K562 (cell line): ENCODE data around the gene SLC16A10. TPM values are rescaled to one million over a fixed set of nuclear protein-coding genes. Genes with fewer than 3 reads are reported as not detected.

Source experiments
- ATAC-seq: fragments of 200-7000 bp; cut with Tn5 transposase; 3 replicates; pipeline ENCODE4 v1.9.1; 2020; ENCODE audit warnings: moderate library complexity
- BruUV-seq: library from RNA; stranded (reverse); fragments of 400-500 nt; replicated peaks from 2 replicates; lab custom pipeline; 2021; lab: Mats Ljungman, UMichigan
- CTCF ChIA-PET: fragments of 300-600 bp; formaldehyde crosslinking; extraction: SDS; loops from one replicate; lab custom pipeline; 2021; ENCODE audit warnings: low intra/inter-chr PET ratio; lab: Yijun Ruan, JAX
- POLR2A ChIA-PET: fragments of 300-600, 350-650 bp; sonication (Branson Sonifier 250); formaldehyde crosslinking; extraction: SDS; loops from one replicate; lab custom pipeline; 2021; ENCODE audit warnings: antibody characterized with exemption, inconsistent platforms; lab: Yijun Ruan, JAX
- DNase-seq, 4 experiments: peaks; one replicate each; pipeline versions ENCODE4 v3.0.0 to v3.0.0-alpha.2; 2011 to 2018; ENCODE audit warnings: low spot score in 3 of 4, mixed read lengths in 3 of 4; ENCODE audit errors: extremely low read depth in 1 of 4
- FAIRE-seq: peaks from 2 replicates; lab custom pipeline; 2011; peaks lifted over from hg19 to GRCh38; lab: Jason Lieb, UNC
- H2AFZ ChIP-seq: 2 replicates; pipeline ENCODE4 v1.6.0; 2011; ENCODE audit warnings: low read depth, low read length, control low read depth, inconsistent platforms
- H3K27ac ChIP-seq: fragments of 200-600 bp; 3 replicates; pipeline ENCODE4 v1.8.0; 2011; ENCODE audit warnings: low read depth, mild to moderate bottlenecking, control low read depth, inconsistent platforms, low read length, moderate library complexity, mixed read lengths; ENCODE audit errors: extremely low read depth
- H3K27me3 ChIP-seq, 2 experiments: fragments of 300-600 bp in 1 of 2; 2 replicates in 1 of 2; 3 replicates in 1 of 2; pipeline versions ENCODE4 v1.6.0 to v1.8.0; 2011; ENCODE audit warnings: inconsistent platforms in 2 of 2, low read length in 2 of 2, mild to moderate bottlenecking in 1 of 2, mixed read lengths in 1 of 2, moderate library complexity in 1 of 2; ENCODE audit not compliant: control insufficient read depth in 2 of 2, insufficient read depth in 2 of 2
- H3K36me3 ChIP-seq: fragments of 300-600 bp; 3 replicates; pipeline ENCODE4 v1.8.0; 2011; ENCODE audit warnings: mild to moderate bottlenecking, low read length, inconsistent platforms; ENCODE audit not compliant: control insufficient read depth, insufficient read depth
- H3K4me1 ChIP-seq, 2 experiments: fragments of 200-600 bp in 1 of 2; replicated peaks in 1 of 2; 2 replicates in 1 of 2; 3 replicates in 1 of 2; pipeline versions ENCODE4 v1.5.1 to v1.8.0; 2011; ENCODE audit warnings: inconsistent platforms in 2 of 2, low read length in 2 of 2, mild to moderate bottlenecking in 1 of 2, mixed read lengths in 1 of 2, moderate library complexity in 1 of 2; ENCODE audit not compliant: control insufficient read depth in 2 of 2, insufficient read depth in 2 of 2
- H3K4me2 ChIP-seq: 2 replicates; pipeline ENCODE4 v1.6.1; 2011; ENCODE audit warnings: low read length, control low read depth, inconsistent platforms, mixed read lengths; ENCODE audit not compliant: insufficient read depth
- H3K4me3 ChIP-seq: fragments of 200-600 bp; sonication (generic), shearing (Covaris generic); 2 replicates; pipeline ENCODE4 v1.5.1; 2016; ENCODE audit warnings: control low read depth, inconsistent platforms
- H3K79me2 ChIP-seq: fragments of 200-600 bp; 3 replicates; pipeline ENCODE4 v1.8.0; 2011; ENCODE audit warnings: low read length, inconsistent platforms; ENCODE audit not compliant: control insufficient read depth, insufficient read depth
- H3K9ac ChIP-seq, 2 experiments: 2 replicates each; pipeline versions ENCODE4 v1.6.0 to v1.6.1; 2011; ENCODE audit warnings: low read depth in 2 of 2, low read length in 2 of 2, control low read depth in 1 of 2, inconsistent platforms in 1 of 2, mild to moderate bottlenecking in 1 of 2, mixed read lengths in 1 of 2; ENCODE audit not compliant: insufficient read depth in 1 of 2
- H3K9me1 ChIP-seq: one replicate; pipeline ENCODE4 v1.6.0; 2011; ENCODE audit warnings: inconsistent platforms, mild to moderate bottlenecking, low read length, moderate library complexity; ENCODE audit not compliant: control insufficient read depth, insufficient read depth
- H3K9me3 ChIP-seq: replicated peaks from 2 replicates; pipeline ENCODE4 v1.5.1; 2011; ENCODE audit warnings: low read depth, low read length, inconsistent platforms; ENCODE audit not compliant: control insufficient read depth, insufficient read depth
- H4K20me1 ChIP-seq: replicated peaks from 2 replicates; pipeline ENCODE4 v1.6.1; 2011; ENCODE audit warnings: low read length, inconsistent platforms, mixed read lengths; ENCODE audit not compliant: control insufficient read depth, insufficient read depth
- CHCHD3 ChIP-seq: fragments of 250-450 bp; sonication (Bioruptor Pico); IDR thresholded peaks from 2 replicates; pipeline ENCODE4 v2.1.2; 2022; ENCODE audit warnings: mild to moderate bottlenecking
- FOS ChIP-seq: IDR thresholded peaks from 3 replicates; pipeline ENCODE4 v1.6.1; 2011; ENCODE audit not compliant: insufficient read length; ENCODE audit errors: extremely low read depth
- HNRNPK ChIP-seq: fragments of 200-400 bp; formaldehyde crosslinking; IDR thresholded peaks from one replicate; pipeline ENCODE4 v1.6.1; 2018; ENCODE audit warnings: mild to moderate bottlenecking, low read depth, low read length; ENCODE audit not compliant: poor library complexity, severe bottlenecking
- SMAD3 ChIP-seq: fragments of 450-650 bp; formaldehyde crosslinking; conservative IDR thresholded peaks from 2 replicates; pipeline ENCODE4 v1.4.0; 2020; ENCODE audit warnings: mild to moderate bottlenecking
- SP2 ChIP-seq: IDR thresholded peaks from 2 replicates; pipeline ENCODE4 v1.6.1; 2011; ENCODE audit warnings: mild to moderate bottlenecking, low read depth, low read length, moderate library complexity; ENCODE audit not compliant: poor library complexity, severe bottlenecking; ENCODE audit errors: extremely low read depth
- SRSF3 ChIP-seq: fragments of 200-400 bp; formaldehyde crosslinking; IDR thresholded peaks from 2 replicates; pipeline ENCODE4 v1.6.1; 2016; ENCODE audit warnings: mild to moderate bottlenecking, low read length, moderate library complexity; ENCODE audit not compliant: insufficient read depth
- ZFP1 ChIP-seq: fragments of 450-650 bp; formaldehyde crosslinking; IDR thresholded peaks from 2 replicates; pipeline ENCODE4 v1.4.0; 2020; ENCODE audit warnings: mild to moderate bottlenecking, mixed read lengths
- ZNF263 ChIP-seq: sonication (generic); formaldehyde crosslinking; IDR thresholded peaks from 2 replicates; pipeline ENCODE4 v1.8.0; 2022; ENCODE audit warnings: mild to moderate bottlenecking, missing genetic modification reagents, borderline replicate concordance
- WGBS: fragments of 100-300 bp; shearing (Covaris generic); methylation state at CpG from one replicate; pipeline ENCODE4 v1.1.6; 2016; ENCODE audit warnings: low coverage, mixed read lengths; ENCODE audit not compliant: insufficient coverage; ENCODE audit errors: missing lambda C conversion rate; 5-methylcytosine and 5-hydroxymethylcytosine counted together
- in situ Hi-C: fragments of 300-500 bp; cut with MboI; formaldehyde crosslinking; loops from 4 replicates; pipeline ENCODE4 v1.15.0; 2018; ENCODE audit warnings: inconsistent platforms, mixed read lengths
- intact Hi-C: fragments of 100-400 bp; cut with micrococcal nuclease; formaldehyde crosslinking; loops from 2 replicates; pipeline ENCODE4 v1.14.2; 2022
- polyA plus RNA-seq, 8 experiments: library from polyadenylated mRNA; depleted of rRNA in 4 of 8; stranded (reverse) in 5 of 8; unstranded in 3 of 8; fragments of >200 nt; fragmentation: Nextera tagmentation in 2 of 8; fragmentation: Illumina TruSeq in 1 of 8; extraction: Ambion mirVana in 2 of 8; extraction: Trizol in 1 of 8; gene quantifications; 2 replicates each; pipeline versions ENCODE4 v1.2.1 to v1.2.3, GENCODE V29; 2011 to 2014; ENCODE audit warnings: inconsistent platforms in 1 of 8, missing spikeins in 1 of 8
- total RNA-seq, 7 experiments: library from RNA; depleted of rRNA in 6 of 7; stranded (reverse); fragments of >200 nt in 6 of 7; fragmentation: Illumina TruSeq in 2 of 7; extraction: Trizol in 2 of 7; gene quantifications; 2 replicates each; pipeline versions ENCODE4 v1.2.1 to v1.2.3, GENCODE V29; 2011 to 2021; ENCODE audit warnings: low replicate concordance in 1 of 7
- TF ChIP-seq, protein P1 (sequence below): fragments of 250-450 bp; sonication (Bioruptor Pico); IDR thresholded peaks from 2 replicates; pipeline ENCODE4 v1.5.0; 2021
- TF ChIP-seq, protein P2 (sequence below): fragments of 250-450 bp; sonication (Bioruptor Pico); IDR thresholded peaks from 2 replicates; pipeline ENCODE4 v1.8.0; 2022; ENCODE audit warnings: inconsistent platforms, mild to moderate bottlenecking, moderate library complexity, borderline replicate concordance
- TF ChIP-seq, protein P3 (sequence below): sonication (generic); formaldehyde crosslinking; IDR thresholded peaks from 2 replicates; pipeline ENCODE4 v1.8.0; 2022; ENCODE audit warnings: missing genetic modification reagents, mild to moderate bottlenecking, borderline replicate concordance
- TF ChIP-seq, protein P4 (sequence below): sonication (generic); IDR thresholded peaks from 2 replicates; pipeline ENCODE4 v1.6.1; 2016
- TF ChIP-seq, protein P5 (sequence below): sonication (generic); formaldehyde crosslinking; IDR thresholded peaks from 2 replicates; pipeline ENCODE4 v1.9.0; 2022; ENCODE audit warnings: mild to moderate bottlenecking, missing genetic modification reagents
- TF ChIP-seq, protein P6 (sequence below), 2 experiments: fragments of 450-650 bp; IDR thresholded peaks; 2 replicates each; pipeline ENCODE4 v1.6.1; 2018; ENCODE audit warnings: mild to moderate bottlenecking in 2 of 2, low read depth in 1 of 2; ENCODE audit not compliant: partially characterized antibody in 2 of 2

Gene SLC16A10
- total and polyA plus RNA-seq, 9 of the 15 experiments (the other 6 are each of a cell fraction or from before 2014, with no cell fraction given): 0.02 to 0.54 (median 0.24) TPM; not detected in 4

DNA sequence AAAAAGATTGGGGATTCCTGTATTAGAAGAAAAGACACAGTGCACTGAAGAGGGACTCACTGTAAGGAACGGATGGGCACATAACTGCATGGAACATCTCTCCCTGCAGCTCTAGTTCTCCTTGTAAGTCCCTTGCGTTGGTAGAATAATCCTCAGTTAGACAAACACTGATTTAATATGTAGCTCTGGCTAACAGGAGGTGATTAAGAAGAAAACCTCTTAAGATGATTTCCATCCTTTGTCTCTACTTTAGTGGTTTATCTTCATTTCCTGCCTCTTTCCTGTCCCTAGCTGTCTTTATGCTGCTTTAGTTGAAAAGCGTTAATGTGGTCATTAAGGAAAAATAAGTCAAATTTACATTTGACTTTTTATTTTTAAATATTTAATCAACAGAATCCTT lies 86.6 kb downstream of the SLC16A10 start:
- DNase-seq: no peak
- no peaks in the 10 kb centered on the region for H3K9me1 ChIP-seq
- 0% methylated on average over 3 of the region's 3 CpGs for WGBS
- TF ChIP-seq FOS (no peak), ZFP1 (no peak), SMAD3 (CRISPR knock-in tag) (no peak), ZNF263 (CRISPR knock-in tag) (no peak), SP2 (no peak), CHCHD3 (CRISPR knock-in tag) (no peak), SRSF3 (no peak), HNRNPK (no peak)
- TF ChIP-seq, protein P1, sequence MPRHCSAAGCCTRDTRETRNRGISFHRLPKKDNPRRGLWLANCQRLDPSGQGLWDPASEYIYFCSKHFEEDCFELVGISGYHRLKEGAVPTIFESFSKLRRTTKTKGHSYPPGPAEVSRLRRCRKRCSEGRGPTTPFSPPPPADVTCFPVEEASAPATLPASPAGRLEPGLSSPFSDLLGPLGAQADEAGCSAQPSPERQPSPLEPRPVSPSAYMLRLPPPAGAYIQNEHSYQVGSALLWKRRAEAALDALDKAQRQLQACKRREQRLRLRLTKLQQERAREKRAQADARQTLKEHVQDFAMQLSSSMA: no peak
- TF ChIP-seq, protein P2, sequence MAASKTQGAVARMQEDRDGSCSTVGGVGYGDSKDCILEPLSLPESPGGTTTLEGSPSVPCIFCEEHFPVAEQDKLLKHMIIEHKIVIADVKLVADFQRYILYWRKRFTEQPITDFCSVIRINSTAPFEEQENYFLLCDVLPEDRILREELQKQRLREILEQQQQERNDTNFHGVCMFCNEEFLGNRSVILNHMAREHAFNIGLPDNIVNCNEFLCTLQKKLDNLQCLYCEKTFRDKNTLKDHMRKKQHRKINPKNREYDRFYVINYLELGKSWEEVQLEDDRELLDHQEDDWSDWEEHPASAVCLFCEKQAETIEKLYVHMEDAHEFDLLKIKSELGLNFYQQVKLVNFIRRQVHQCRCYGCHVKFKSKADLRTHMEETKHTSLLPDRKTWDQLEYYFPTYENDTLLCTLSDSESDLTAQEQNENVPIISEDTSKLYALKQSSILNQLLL (CRISPR knock-in tag): no peak
- TF ChIP-seq, protein P3, sequence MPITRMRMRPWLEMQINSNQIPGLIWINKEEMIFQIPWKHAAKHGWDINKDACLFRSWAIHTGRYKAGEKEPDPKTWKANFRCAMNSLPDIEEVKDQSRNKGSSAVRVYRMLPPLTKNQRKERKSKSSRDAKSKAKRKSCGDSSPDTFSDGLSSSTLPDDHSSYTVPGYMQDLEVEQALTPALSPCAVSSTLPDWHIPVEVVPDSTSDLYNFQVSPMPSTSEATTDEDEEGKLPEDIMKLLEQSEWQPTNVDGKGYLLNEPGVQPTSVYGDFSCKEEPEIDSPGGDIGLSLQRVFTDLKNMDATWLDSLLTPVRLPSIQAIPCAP (CRISPR knock-in tag): no peak
- TF ChIP-seq, protein P4, sequence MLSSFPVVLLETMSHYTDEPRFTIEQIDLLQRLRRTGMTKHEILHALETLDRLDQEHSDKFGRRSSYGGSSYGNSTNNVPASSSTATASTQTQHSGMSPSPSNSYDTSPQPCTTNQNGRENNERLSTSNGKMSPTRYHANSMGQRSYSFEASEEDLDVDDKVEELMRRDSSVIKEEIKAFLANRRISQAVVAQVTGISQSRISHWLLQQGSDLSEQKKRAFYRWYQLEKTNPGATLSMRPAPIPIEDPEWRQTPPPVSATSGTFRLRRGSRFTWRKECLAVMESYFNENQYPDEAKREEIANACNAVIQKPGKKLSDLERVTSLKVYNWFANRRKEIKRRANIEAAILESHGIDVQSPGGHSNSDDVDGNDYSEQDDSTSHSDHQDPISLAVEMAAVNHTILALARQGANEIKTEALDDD: no peak
- TF ChIP-seq, protein P5, sequence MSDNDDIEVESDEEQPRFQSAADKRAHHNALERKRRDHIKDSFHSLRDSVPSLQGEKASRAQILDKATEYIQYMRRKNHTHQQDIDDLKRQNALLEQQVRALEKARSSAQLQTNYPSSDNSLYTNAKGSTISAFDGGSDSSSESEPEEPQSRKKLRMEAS: no peak
- TF ChIP-seq, protein P6, sequence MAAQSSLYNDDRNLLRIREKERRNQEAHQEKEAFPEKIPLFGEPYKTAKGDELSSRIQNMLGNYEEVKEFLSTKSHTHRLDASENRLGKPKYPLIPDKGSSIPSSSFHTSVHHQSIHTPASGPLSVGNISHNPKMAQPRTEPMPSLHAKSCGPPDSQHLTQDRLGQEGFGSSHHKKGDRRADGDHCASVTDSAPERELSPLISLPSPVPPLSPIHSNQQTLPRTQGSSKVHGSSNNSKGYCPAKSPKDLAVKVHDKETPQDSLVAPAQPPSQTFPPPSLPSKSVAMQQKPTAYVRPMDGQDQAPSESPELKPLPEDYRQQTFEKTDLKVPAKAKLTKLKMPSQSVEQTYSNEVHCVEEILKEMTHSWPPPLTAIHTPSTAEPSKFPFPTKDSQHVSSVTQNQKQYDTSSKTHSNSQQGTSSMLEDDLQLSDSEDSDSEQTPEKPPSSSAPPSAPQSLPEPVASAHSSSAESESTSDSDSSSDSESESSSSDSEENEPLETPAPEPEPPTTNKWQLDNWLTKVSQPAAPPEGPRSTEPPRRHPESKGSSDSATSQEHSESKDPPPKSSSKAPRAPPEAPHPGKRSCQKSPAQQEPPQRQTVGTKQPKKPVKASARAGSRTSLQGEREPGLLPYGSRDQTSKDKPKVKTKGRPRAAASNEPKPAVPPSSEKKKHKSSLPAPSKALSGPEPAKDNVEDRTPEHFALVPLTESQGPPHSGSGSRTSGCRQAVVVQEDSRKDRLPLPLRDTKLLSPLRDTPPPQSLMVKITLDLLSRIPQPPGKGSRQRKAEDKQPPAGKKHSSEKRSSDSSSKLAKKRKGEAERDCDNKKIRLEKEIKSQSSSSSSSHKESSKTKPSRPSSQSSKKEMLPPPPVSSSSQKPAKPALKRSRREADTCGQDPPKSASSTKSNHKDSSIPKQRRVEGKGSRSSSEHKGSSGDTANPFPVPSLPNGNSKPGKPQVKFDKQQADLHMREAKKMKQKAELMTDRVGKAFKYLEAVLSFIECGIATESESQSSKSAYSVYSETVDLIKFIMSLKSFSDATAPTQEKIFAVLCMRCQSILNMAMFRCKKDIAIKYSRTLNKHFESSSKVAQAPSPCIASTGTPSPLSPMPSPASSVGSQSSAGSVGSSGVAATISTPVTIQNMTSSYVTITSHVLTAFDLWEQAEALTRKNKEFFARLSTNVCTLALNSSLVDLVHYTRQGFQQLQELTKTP (IDR thresholded peaks at IDR 0.05; ENCODE audit: low read depth in 1 of 2, partially characterized antibody in 2 of 2): no peak
- no peaks in the 10 kb centered on the region for H3K4me1 ChIP-seq
- no peak for ATAC-seq
- no TSS peak for BruUV-seq
- no peaks in the 10 kb centered on the region for H3K9me3 ChIP-seq
- FAIRE-seq: peak; percentile 6
- no peak overlapping the region for H3K4me3 ChIP-seq
- ChIA-PET CTCF (no interaction called here), POLR2A (no interaction called here)
- intact Hi-C loops (no loop called here), in situ Hi-C loops (no loop called here)
- H4K20me1 ChIP-seq: no peaks in the 10 kb centered on the region
- no peak overlapping the region for H2AFZ ChIP-seq
- H3K79me2 ChIP-seq: no peaks in the 10 kb centered on the region
- no peak overlapping the region for H3K9ac ChIP-seq
- H3K36me3 ChIP-seq: no peaks in the 10 kb centered on the region
- no peak overlapping the region for H3K27ac ChIP-seq
- H3K4me2 ChIP-seq: no peak overlapping the region
- H3K27me3 ChIP-seq: peaks cover 7 to 12% of the 10 kb centered on the region in 2 experiments; a peak in 4 of 5 replicates
